Loucy (cell line): ENCODE measurements around the gene GABRA1.

Experiments
- CTCF ChIP-seq: fragments of 200-600 bp; sonication (generic); conservative IDR thresholded peaks from 2 replicates; pipeline ENCODE4 v1.5.1; 2014; ENCODE audit warnings: mild to moderate bottlenecking, antibody characterized with exemption, low read length
- EZH2phosphoT487 ChIP-seq: fragments of 200-600 bp; IDR thresholded peaks from 2 replicates; pipeline ENCODE4 v1.6.1; 2018; ENCODE audit warnings: antibody characterized with exemption, mild to moderate bottlenecking, moderate library complexity, borderline replicate concordance

GRCh38 chr5:161847941-161848391 is at the start of gene GABRA1:
- TF ChIP-seq CTCF: no peak
- TF ChIP-seq EZH2phosphoT487: no peak
